Neural cell (in vitro differentiated cells): ENCODE measurements around the gene H1-8. TPM values are rescaled to one million over a fixed set of nuclear protein-coding genes. Genes with fewer than 3 reads are reported as not detected.

Source experiments
- H2AFZ ChIP-seq: fragments of 200-600, 300-800 bp; sonication (generic), shearing (Covaris generic); 2 replicates; pipeline ENCODE4 v1.6.0; 2014; ENCODE audit warnings: low read depth, mild to moderate bottlenecking, antibody characterized with exemption, low read length, moderate library complexity
- H3F3A ChIP-seq: fragments of 200-600 bp; shearing (Covaris generic); 2 replicates; pipeline ENCODE4 v1.6.1; 2016; ENCODE audit warnings: mild to moderate bottlenecking, moderate library complexity, mixed read lengths, antibody characterized with exemption, low read length; ENCODE audit not compliant: insufficient read depth, poor library complexity, severe bottlenecking
- H3K27ac ChIP-seq: fragments of 200-600, 300-800 bp; sonication (generic), shearing (Covaris generic); 2 replicates; pipeline ENCODE4 v1.5.1; 2014; ENCODE audit warnings: mild to moderate bottlenecking, low read length, moderate library complexity
- H3K27me3 ChIP-seq: fragments of 300-800, 200-600 bp; sonication (generic), shearing (Covaris generic); 2 replicates; pipeline ENCODE4 v1.6.0; 2014; ENCODE audit warnings: mild to moderate bottlenecking, low read depth, low read length, moderate library complexity; ENCODE audit not compliant: insufficient read depth
- H3K36me3 ChIP-seq: fragments of 300-800, 200-600 bp; sonication (generic), shearing (Covaris generic); 2 replicates; pipeline ENCODE4 v1.5.1; 2014; ENCODE audit warnings: mild to moderate bottlenecking, antibody characterized with exemption, low read length, moderate library complexity; ENCODE audit not compliant: insufficient read depth
- H3K4me2 ChIP-seq: fragments of 300-800, 200-600 bp; sonication (generic), shearing (Covaris generic); 2 replicates; pipeline ENCODE4 v1.6.0; 2014; ENCODE audit warnings: mild to moderate bottlenecking, low read length
- H3K4me3 ChIP-seq: fragments of 300-800, 200-600 bp; sonication (generic), shearing (Covaris generic); 2 replicates; pipeline ENCODE4 v1.5.1; 2014; ENCODE audit warnings: mild to moderate bottlenecking, low read length, moderate library complexity
- H3K79me2 ChIP-seq: fragments of 200-600 bp; shearing (Covaris generic); replicated peaks from 2 replicates; pipeline ENCODE4 v1.6.0; 2014; ENCODE audit warnings: mild to moderate bottlenecking, low read length, moderate library complexity; ENCODE audit not compliant: insufficient read depth
- H3K9ac ChIP-seq: fragments of 300-800, 200-600 bp; sonication (generic), shearing (Covaris generic); 2 replicates; pipeline ENCODE4 v1.6.1; 2016; ENCODE audit warnings: mild to moderate bottlenecking, low read length, mixed read lengths
- H3K9me2 ChIP-seq: fragments of 200-600 bp; shearing (Covaris generic); 2 replicates; pipeline ENCODE4 v1.6.1; 2016; ENCODE audit warnings: mild to moderate bottlenecking, low read length, mixed read lengths; ENCODE audit not compliant: insufficient read depth
- H3K9me3 ChIP-seq: fragments of 200-600, 300-800 bp; sonication (generic), shearing (Covaris generic); 2 replicates; pipeline ENCODE4 v1.6.1; 2016; ENCODE audit warnings: mild to moderate bottlenecking, mixed run types, low read length, moderate library complexity, mixed read lengths
- H4K20me1 ChIP-seq: fragments of 200-600 bp; shearing (Covaris generic); 2 replicates; pipeline ENCODE4 v1.6.1; 2016; ENCODE audit warnings: mild to moderate bottlenecking, mixed run types; ENCODE audit not compliant: insufficient read depth
- CTCF ChIP-seq: fragments of 450-650 bp; IDR thresholded peaks from 2 replicates; pipeline ENCODE4 v1.5.1; 2014; ENCODE audit warnings: antibody characterized with exemption, mild to moderate bottlenecking, moderate library complexity; ENCODE audit not compliant: poor library complexity, severe bottlenecking
- EP300 ChIP-seq: fragments of 450-650 bp; conservative IDR thresholded peaks from 2 replicates; pipeline ENCODE4 v1.6.1; 2014; ENCODE audit warnings: antibody characterized with exemption, mild to moderate bottlenecking, moderate library complexity; ENCODE audit not compliant: poor library complexity, severe bottlenecking
- EZH2 ChIP-seq: fragments of 200-600, 300-800 bp; shearing (Covaris generic), sonication (generic); IDR thresholded peaks from 2 replicates; pipeline ENCODE4 v1.6.1; 2014; ENCODE audit warnings: antibody characterized with exemption, low read length, borderline replicate concordance, mild to moderate bottlenecking; ENCODE audit not compliant: insufficient read depth, poor library complexity, severe bottlenecking
- MXI1 ChIP-seq: fragments of 450-650 bp; conservative IDR thresholded peaks from 2 replicates; pipeline ENCODE4 v1.6.1; 2014; ENCODE audit warnings: antibody characterized with exemption, mild to moderate bottlenecking; ENCODE audit not compliant: poor library complexity, severe bottlenecking
- POLR2AphosphoS5 ChIP-seq: IDR thresholded peaks from 2 replicates; pipeline ENCODE4 v1.6.1; 2012
- RAD21 ChIP-seq: fragments of 450-650 bp; conservative IDR thresholded peaks from 2 replicates; pipeline ENCODE4 v1.6.1; 2014; ENCODE audit warnings: antibody characterized with exemption, mild to moderate bottlenecking, moderate library complexity
- REST ChIP-seq: IDR thresholded peaks from 2 replicates; pipeline ENCODE4 v1.6.1; 2012; ENCODE audit warnings: borderline replicate concordance
- SMC3 ChIP-seq: fragments of 450-650 bp; conservative IDR thresholded peaks from 2 replicates; pipeline ENCODE4 v1.6.1; 2014; ENCODE audit warnings: antibody characterized with exemption, mild to moderate bottlenecking, moderate library complexity; ENCODE audit not compliant: poor library complexity
- TAF1 ChIP-seq: IDR thresholded peaks from 2 replicates; pipeline ENCODE4 v1.6.1; 2012; ENCODE audit warnings: low read depth
- polyA plus RNA-seq: library from polyadenylated mRNA; depleted of rRNA; stranded (reverse); fragments of >200 nt; gene quantifications from 2 replicates; pipeline ENCODE4 v1.2.3, GENCODE V29; 2014

The H1-8 gene
- polyA plus RNA-seq, 1 donor from 2014 or later = not detected

GRCh38 chr3:129595544-129596193, 52.7 kb downstream of the H1-8 start:
- Histone ChIP-seq H3F3A (no peaks in the 10 kb centered on the region), H3K4me2 (no peak overlapping the region), H4K20me1 (no peaks in the 10 kb centered on the region), H3K79me2 (no peaks in the 10 kb centered on the region), H2AFZ (no peak overlapping the region), H3K9me2 (no peaks in the 10 kb centered on the region), H3K27me3 (no peaks in the 10 kb centered on the region), H3K36me3 (no peaks in the 10 kb centered on the region), H3K4me3 (no peak overlapping the region), H3K9me3 (no peaks in the 10 kb centered on the region), H3K27ac (no peak overlapping the region), H3K9ac (no peak overlapping the region)
- no peak for TF ChIP-seq RAD21
- TF ChIP-seq TAF1 = no peak
- no peak for TF ChIP-seq REST
- no peak for TF ChIP-seq EP300
- no peak for TF ChIP-seq EZH2
- no peak for TF ChIP-seq MXI1
- TF ChIP-seq CTCF = no peak
- TF ChIP-seq SMC3 = no peak
- no peak for TF ChIP-seq POLR2AphosphoS5

GRCh38 chr3:129596194-129597086, 53.5 kb downstream of the H1-8 start:
- Histone ChIP-seq H3K4me2 (no peak overlapping the region), H2AFZ (no peak overlapping the region), H3K4me3 (no peak overlapping the region), H3K9ac (no peak overlapping the region), H3K9me3 (no peaks in the 10 kb centered on the region), H3K9me2 (no peaks in the 10 kb centered on the region), H3K27me3 (no peaks in the 10 kb centered on the region), H4K20me1 (no peaks in the 10 kb centered on the region), H3K27ac (no peak overlapping the region), H3K36me3 (no peaks in the 10 kb centered on the region), H3F3A (no peaks in the 10 kb centered on the region), H3K79me2 (no peaks in the 10 kb centered on the region)
- TF ChIP-seq SMC3 (no peak), REST (no peak), TAF1 (no peak), EZH2 (no peak), CTCF (no peak), MXI1 (no peak), POLR2AphosphoS5 (no peak), EP300 (no peak), RAD21 (no peak)
